Adrenal gland (tissue), 5 donors: Measurements from ENCODE around the gene CDC40.

ENCODE experiments used
- CTCF ChIP-seq, 6 experiments: fragments of 450-650 bp in 4 of 6; fragments of 200-600 bp in 2 of 6; sonication (generic) in 1 of 6; IDR thresholded peaks; 1 replicate in 5 of 6; 2 replicates in 1 of 6; pipeline versions ENCODE4 v1.5.1 to v1.8.0; 2016 to 2021; ENCODE audit warnings: antibody characterized with exemption in 6 of 6, mild to moderate bottlenecking in 2 of 6, moderate library complexity in 1 of 6
- POLR2A ChIP-seq, 2 donors: fragments of 450-650 bp; IDR thresholded peaks; one replicate each; pipeline ENCODE4 v1.6.1; 2017; ENCODE audit warnings: antibody characterized with exemption in 2 of 2, mild to moderate bottlenecking in 2 of 2, moderate library complexity in 1 of 2
- donor health status: DM: no; HTN: no; CAD: no.

DNA sequence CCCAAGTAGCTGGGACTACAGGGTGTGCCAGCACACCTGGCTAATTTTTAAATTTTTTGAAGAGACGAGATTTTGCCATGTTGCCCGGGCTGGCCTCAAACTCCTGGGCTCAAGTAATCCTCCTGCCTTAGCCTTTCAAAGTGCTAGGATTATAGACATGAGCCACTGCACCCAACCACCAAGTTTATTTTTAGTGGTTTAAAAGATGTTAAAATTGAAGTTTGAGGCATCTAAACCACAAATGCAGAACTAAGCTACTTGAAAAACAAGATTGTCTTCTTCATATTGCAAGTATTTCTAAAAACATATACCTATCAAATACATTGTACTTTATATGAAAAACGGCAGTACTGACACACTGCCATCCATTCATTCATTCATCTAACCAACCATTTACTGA lies 32.4 kb upstream of the CDC40 start:
- no peak for TF ChIP-seq CTCF (IDR thresholded peaks at IDR 0.05)
- no peak for TF ChIP-seq POLR2A (IDR thresholded peaks at IDR 0.05)
